Measurements from ENCODE around the gene PCDHA5.
"Not testable (repeated sequence)": the region's sequence is repeated elsewhere in the genome, so short reads cannot be mapped to it uniquely, and the experiment has no call there.

The PCDHA5 gene

GRCh38 chr5:140794595-140795258 lies 26.7 kb upstream of the PCDHA5 start, which contains the start of gene PCDHA2:
PCDHA2 (plus strand) TSS chr5:140794852.
- Histone ChIP-seq H3K36me3 (no peaks in the 10 kb centered on the region), H3K27me3 (ENCODE audit: insufficient read depth, low read depth, severe bottlenecking) (no peaks in the 10 kb centered on the region), H3K4me3 (ENCODE audit: low read depth, low read length) (no peak within 1 kb of the TSS), H3K9me3 (ENCODE audit: severe bottlenecking) (no peaks in the 10 kb centered on the region), H3K27ac (no peak within 1 kb of the TSS)
- DNase-seq = no peak
- TF ChIP-seq CTCF (IDR thresholded peaks at IDR 0.05; ENCODE audit: low read depth, low read length) = no peak

GRCh38 chr5:140795259-140795641 lies 26.2 kb upstream of the PCDHA5 start:
- TF ChIP-seq CTCF (IDR thresholded peaks at IDR 0.05; ENCODE audit: low read depth, low read length) = no peak
- no peak for DNase-seq
- Histone ChIP-seq H3K27me3 (ENCODE audit: insufficient read depth, low read depth, severe bottlenecking) (no peaks in the 10 kb centered on the region), H3K4me3 (ENCODE audit: low read depth, low read length) (no peak overlapping the region), H3K36me3 (no peaks in the 10 kb centered on the region), H3K9me3 (ENCODE audit: severe bottlenecking) (no peaks in the 10 kb centered on the region), H3K27ac (no peak overlapping the region)

GRCh38 chr5:140796072-140796717 lies 25.2 kb upstream of the PCDHA5 start:
- H3K36me3 ChIP-seq; H3K27me3 ChIP-seq (ENCODE audit: insufficient read depth, low read depth, severe bottlenecking); H3K27ac ChIP-seq; H3K4me3 ChIP-seq (ENCODE audit: low read depth, low read length); H3K9me3 ChIP-seq (ENCODE audit: severe bottlenecking); DNase-seq: not testable (repeated sequence)

GRCh38 chr5:140796718-140797095 lies 24.7 kb upstream of the PCDHA5 start:
- Histone ChIP-seq H3K36me3 (no peaks in the 10 kb centered on the region), H3K27ac (no peak overlapping the region), H3K4me3 (ENCODE audit: low read depth, low read length) (no peak overlapping the region), H3K27me3 (ENCODE audit: insufficient read depth, low read depth, severe bottlenecking) (no peaks in the 10 kb centered on the region), H3K9me3 (ENCODE audit: severe bottlenecking) (no peaks in the 10 kb centered on the region)
- TF ChIP-seq CTCF (IDR thresholded peaks at IDR 0.05; ENCODE audit: low read depth, low read length) = no peak
- DNase-seq = no peak

GRCh38 chr5:140800816-140801493 lies 20.5 kb upstream of the PCDHA5 start, which contains the start of gene PCDHA3:
PCDHA3 (plus strand) TSS chr5:140801057.
- H3K9me3 ChIP-seq (ENCODE audit: severe bottlenecking) = peaks cover 2% of the 10 kb centered on the region
- H3K36me3 ChIP-seq = no peaks in the 10 kb centered on the region
- 0 out of 2 replicates have a peak, but pooled peaks have one; percentile 5 for TF ChIP-seq CTCF (IDR thresholded peaks at IDR 0.05; ENCODE audit: low read depth, low read length)
- DNase-seq = no peak
- no peaks in the 10 kb centered on the region for H3K27me3 ChIP-seq (ENCODE audit: insufficient read depth, low read depth, severe bottlenecking)
- no peak within 1 kb of the TSS for H3K27ac ChIP-seq
- H3K4me3 ChIP-seq (ENCODE audit: low read depth, low read length) = no peak within 1 kb of the TSS

GRCh38 chr5:140801494-140801841 lies 19.9 kb upstream of the PCDHA5 start:
- TF ChIP-seq CTCF (IDR thresholded peaks at IDR 0.05; ENCODE audit: low read depth, low read length) = no peak
- H3K27me3 ChIP-seq (ENCODE audit: insufficient read depth, low read depth, severe bottlenecking) = no peaks in the 10 kb centered on the region
- DNase-seq = no peak
- H3K27ac ChIP-seq = no peak overlapping the region
- H3K36me3 ChIP-seq = no peaks in the 10 kb centered on the region
- no peak overlapping the region for H3K4me3 ChIP-seq (ENCODE audit: low read depth, low read length)
- peaks cover 2% of the 10 kb centered on the region for H3K9me3 ChIP-seq (ENCODE audit: severe bottlenecking)

- not testable (repeated sequence) for H3K4me3 ChIP-seq (ENCODE audit: low read depth, low read length); H3K36me3 ChIP-seq; H3K27ac ChIP-seq; H3K9me3 ChIP-seq (ENCODE audit: severe bottlenecking); H3K27me3 ChIP-seq (ENCODE audit: insufficient read depth, low read depth, severe bottlenecking); DNase-seq
These were observed 19.0 kb upstream of the PCDHA5 start for GRCh38 chr5:140802381-140802780.
